ENCODE results near the gene CDC42BPB. TPM values are rescaled to one million over a fixed set of nuclear protein-coding genes. Genes with fewer than 3 reads are reported as not detected.

Gene CDC42BPB
- total RNA-seq, 1 donor from 2014 or later: 187 TPM

DNA sequence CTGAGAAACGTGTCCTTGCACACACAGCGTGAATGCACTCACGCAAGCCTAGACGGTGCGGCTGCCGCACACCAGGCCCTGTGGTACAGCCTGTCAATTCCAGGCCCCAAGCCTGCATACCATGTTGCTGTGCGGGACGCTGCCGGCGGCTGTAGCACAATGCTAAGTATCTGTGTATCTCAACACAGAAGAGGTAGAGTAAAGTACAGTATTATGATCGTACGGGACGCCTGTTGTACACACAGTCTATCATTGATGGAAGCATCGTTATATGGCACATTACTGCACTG is 89.9 kb downstream of the CDC42BPB start:
- peaks cover 61% of the 10 kb centered on the region for H3K36me3 Mint-ChIP-seq (ENCODE audit: low read depth, unreplicated experiment)
- TF ChIP-seq, protein P1, sequence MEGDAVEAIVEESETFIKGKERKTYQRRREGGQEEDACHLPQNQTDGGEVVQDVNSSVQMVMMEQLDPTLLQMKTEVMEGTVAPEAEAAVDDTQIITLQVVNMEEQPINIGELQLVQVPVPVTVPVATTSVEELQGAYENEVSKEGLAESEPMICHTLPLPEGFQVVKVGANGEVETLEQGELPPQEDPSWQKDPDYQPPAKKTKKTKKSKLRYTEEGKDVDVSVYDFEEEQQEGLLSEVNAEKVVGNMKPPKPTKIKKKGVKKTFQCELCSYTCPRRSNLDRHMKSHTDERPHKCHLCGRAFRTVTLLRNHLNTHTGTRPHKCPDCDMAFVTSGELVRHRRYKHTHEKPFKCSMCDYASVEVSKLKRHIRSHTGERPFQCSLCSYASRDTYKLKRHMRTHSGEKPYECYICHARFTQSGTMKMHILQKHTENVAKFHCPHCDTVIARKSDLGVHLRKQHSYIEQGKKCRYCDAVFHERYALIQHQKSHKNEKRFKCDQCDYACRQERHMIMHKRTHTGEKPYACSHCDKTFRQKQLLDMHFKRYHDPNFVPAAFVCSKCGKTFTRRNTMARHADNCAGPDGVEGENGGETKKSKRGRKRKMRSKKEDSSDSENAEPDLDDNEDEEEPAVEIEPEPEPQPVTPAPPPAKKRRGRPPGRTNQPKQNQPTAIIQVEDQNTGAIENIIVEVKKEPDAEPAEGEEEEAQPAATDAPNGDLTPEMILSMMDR (IDR thresholded peaks at IDR 0.05; ENCODE audit: unreplicated experiment): no peak
- no peak overlapping the region for H3K4me3 Mint-ChIP-seq (ENCODE audit: unreplicated experiment)
- H3K27me3 Mint-ChIP-seq (ENCODE audit: unreplicated experiment): peaks cover 13% of the 10 kb centered on the region
- H3K27ac Mint-ChIP-seq (ENCODE audit: unreplicated experiment): no peak overlapping the region
- no peaks in the 10 kb centered on the region for H3K9me3 Mint-ChIP-seq (ENCODE audit: unreplicated experiment)
- no peaks in the 10 kb centered on the region for H3K4me1 Mint-ChIP-seq (ENCODE audit: unreplicated experiment)
- DNase-seq (ENCODE audit: low spot score): no peak

DNA sequence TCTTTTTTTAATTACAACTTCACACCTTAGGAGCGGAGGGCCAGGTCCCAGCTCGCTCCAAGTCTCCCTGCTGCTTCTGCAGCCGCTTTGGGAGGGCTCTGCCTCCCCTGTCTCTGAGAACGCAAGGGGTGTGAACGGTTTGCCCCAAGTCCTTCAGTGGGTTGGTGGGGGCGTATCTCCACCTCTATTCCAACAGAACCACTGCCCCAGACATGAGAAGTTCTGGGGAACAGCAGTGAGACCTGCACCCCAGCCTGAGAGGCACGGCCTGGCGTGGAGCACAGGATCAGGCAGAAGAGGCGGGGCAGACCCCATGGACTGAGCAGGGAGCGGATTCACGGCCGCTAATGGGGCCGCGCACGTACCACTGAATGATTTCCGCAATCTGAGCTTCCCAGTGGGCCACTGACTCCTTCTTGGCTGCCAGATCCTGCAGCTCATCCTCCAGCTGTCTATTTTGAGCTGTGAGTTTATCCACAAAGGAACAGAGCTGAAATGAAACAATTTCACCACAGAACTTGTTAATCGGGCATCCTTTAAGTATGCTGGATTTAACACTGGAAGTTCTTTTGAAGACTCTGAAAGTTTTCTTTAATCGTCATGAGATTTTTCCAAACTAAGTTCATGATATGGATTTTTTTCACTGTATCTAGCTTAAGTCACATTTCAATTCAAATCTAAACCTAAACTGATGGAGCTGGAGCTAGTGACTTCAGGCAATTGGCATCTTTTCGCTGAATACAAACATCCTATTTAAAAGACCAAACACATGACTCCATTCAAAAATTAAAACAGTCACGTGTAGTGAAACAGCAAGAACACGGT is 90.5 kb downstream of the CDC42BPB start:
- no peaks in the 10 kb centered on the region for H3K9me3 Mint-ChIP-seq (ENCODE audit: unreplicated experiment)
- peaks cover 13% of the 10 kb centered on the region for H3K27me3 Mint-ChIP-seq (ENCODE audit: unreplicated experiment)
- no peaks in the 10 kb centered on the region for H3K4me1 Mint-ChIP-seq (ENCODE audit: unreplicated experiment)
- TF ChIP-seq, protein P1 (IDR thresholded peaks at IDR 0.05; ENCODE audit: unreplicated experiment): no peak
- no peak overlapping the region for H3K4me3 Mint-ChIP-seq (ENCODE audit: unreplicated experiment)
- H3K27ac Mint-ChIP-seq (ENCODE audit: unreplicated experiment): no peak overlapping the region
- peaks cover 58% of the 10 kb centered on the region for H3K36me3 Mint-ChIP-seq (ENCODE audit: low read depth, unreplicated experiment)
- no peak for DNase-seq (ENCODE audit: low spot score)

DNA sequence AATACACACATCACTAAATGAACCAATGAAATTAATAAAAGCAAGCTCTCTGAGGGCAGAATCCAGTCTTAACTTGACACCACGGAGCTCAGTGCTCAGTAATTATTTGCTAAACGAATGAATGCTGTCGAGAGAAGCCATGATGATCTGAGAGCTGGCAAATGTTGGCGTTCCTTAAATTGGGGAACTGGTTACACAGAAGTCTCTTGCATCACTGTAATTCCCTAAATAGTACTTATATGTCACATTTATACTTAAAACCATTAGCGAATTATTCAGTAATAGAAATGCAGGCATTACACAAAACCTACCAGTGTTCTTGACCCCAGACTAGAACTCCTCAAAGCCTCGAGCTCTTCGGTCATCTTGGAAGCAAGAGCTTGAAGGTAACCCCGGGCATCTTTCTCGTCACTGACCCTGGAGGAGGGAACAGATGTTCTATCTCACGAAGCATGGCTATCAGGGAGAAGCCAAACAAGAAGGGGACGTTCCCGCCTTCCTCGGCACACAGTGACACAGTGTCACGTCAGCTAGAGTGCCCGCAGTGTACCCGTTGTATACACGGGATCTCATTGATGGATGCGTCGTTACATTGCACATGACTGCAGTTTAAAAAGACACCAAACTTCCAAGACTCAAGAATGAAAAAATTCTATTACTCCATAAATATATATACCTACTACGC is 91.2 kb downstream of the CDC42BPB start:
- H3K27me3 Mint-ChIP-seq (ENCODE audit: unreplicated experiment): peaks cover 13% of the 10 kb centered on the region
- H3K9me3 Mint-ChIP-seq (ENCODE audit: unreplicated experiment): no peaks in the 10 kb centered on the region
- no peak overlapping the region for H3K27ac Mint-ChIP-seq (ENCODE audit: unreplicated experiment)
- no peaks in the 10 kb centered on the region for H3K4me1 Mint-ChIP-seq (ENCODE audit: unreplicated experiment)
- peaks cover 50% of the 10 kb centered on the region for H3K36me3 Mint-ChIP-seq (ENCODE audit: low read depth, unreplicated experiment)
- H3K4me3 Mint-ChIP-seq (ENCODE audit: unreplicated experiment): no peak overlapping the region
- TF ChIP-seq, protein P1 (IDR thresholded peaks at IDR 0.05; ENCODE audit: unreplicated experiment): no peak
- DNase-seq (ENCODE audit: low spot score): no peak

DNA sequence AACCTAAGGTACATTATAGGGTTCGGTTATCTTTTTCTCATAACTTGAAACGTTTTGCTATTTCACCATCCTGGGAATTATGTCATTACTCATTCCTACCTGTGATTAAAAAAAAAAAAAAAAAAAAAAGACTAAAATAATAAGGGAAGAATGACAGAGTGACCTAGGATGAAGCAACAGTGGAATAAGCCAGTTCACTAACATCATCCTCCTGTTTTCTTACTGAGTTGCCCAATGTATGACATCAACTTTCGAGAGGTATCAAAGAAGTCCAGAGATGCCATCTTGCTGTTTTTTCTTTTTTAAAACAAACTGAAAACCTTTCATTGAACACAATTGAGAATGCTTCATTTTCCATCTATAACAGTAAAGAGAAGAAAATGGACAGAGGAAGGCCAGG is 92.1 kb downstream of the CDC42BPB start:
- TF ChIP-seq, protein P1 (IDR thresholded peaks at IDR 0.05; ENCODE audit: unreplicated experiment): no peak
- Mint-ChIP-seq H3K27ac (ENCODE audit: unreplicated experiment) (no peak overlapping the region), H3K36me3 (ENCODE audit: low read depth, unreplicated experiment) (peaks cover 46% of the 10 kb centered on the region), H3K27me3 (ENCODE audit: unreplicated experiment) (peaks cover 13% of the 10 kb centered on the region), H3K9me3 (ENCODE audit: unreplicated experiment) (no peaks in the 10 kb centered on the region), H3K4me1 (ENCODE audit: unreplicated experiment) (no peaks in the 10 kb centered on the region), H3K4me3 (ENCODE audit: unreplicated experiment) (no peak overlapping the region)
- DNase-seq (ENCODE audit: low spot score): no peak

DNA sequence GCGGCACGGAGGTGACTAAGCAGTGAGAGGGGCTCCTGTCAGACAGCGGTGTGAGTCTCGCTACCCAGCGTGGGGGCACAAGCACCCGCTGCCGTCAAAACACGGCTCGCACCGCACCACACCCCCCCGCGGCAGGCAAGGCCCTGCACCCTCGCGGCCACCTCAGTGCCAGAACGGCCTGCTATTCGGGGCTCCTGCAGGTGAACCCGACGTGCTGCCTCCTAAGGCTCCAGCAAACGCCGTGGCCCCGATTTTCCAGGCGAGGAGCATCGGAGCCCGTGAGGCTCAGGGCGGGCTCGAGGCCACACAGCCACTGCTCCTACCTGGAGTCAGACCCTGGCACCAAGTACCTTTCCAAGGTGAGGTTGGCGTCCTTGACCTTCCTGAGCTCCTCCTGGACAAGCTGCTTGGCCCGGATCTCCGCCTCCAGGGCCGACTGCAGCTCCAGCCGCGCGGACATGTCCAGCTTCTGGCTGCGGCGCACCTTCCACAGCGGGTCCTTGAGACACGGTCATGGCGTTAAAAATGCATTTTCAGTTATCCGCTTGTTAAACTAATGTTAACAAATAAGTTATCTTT is 93.1 kb downstream of the CDC42BPB start:
- TF ChIP-seq, protein P1 (IDR thresholded peaks at IDR 0.05; ENCODE audit: unreplicated experiment): no peak
- H3K36me3 Mint-ChIP-seq (ENCODE audit: low read depth, unreplicated experiment): peaks cover 42% of the 10 kb centered on the region
- no peak overlapping the region for H3K27ac Mint-ChIP-seq (ENCODE audit: unreplicated experiment)
- H3K4me1 Mint-ChIP-seq (ENCODE audit: unreplicated experiment): no peaks in the 10 kb centered on the region
- DNase-seq (ENCODE audit: low spot score): no peak
- H3K9me3 Mint-ChIP-seq (ENCODE audit: unreplicated experiment): no peaks in the 10 kb centered on the region
- H3K27me3 Mint-ChIP-seq (ENCODE audit: unreplicated experiment): peaks cover 13% of the 10 kb centered on the region
- no peak overlapping the region for H3K4me3 Mint-ChIP-seq (ENCODE audit: unreplicated experiment)
